ENCODE measurements around the gene OSBPL2. TPM values are rescaled to one million over a fixed set of nuclear protein-coding genes. Genes with fewer than 3 reads are reported as not detected.

OSBPL2 gene
- total RNA-seq, 1 experiment from 2014 or later, result 49.5 TPM

DNA sequence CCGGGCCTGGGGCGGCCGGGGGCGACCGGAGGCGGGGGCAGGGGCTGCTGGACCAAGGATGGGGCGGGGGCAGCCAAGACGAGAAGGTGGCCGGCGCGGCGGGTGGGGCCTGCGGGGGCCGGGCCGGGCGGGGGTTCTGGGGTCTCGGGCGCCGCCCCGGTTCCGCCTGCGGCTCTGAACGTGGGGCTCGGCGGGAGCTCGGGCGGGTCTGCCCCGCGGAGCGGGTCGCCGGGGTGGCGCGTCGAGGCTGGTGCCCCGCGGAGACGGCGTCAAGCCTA, 64.7 kb downstream of the OSBPL2 start:
- CTCF ChIA-PET, result interaction anchor here (1.0 to 2.4 kb wide), 5 partner anchors 10 to 84 kb away, joined by 3 to 28 read pairs (median 4); partner anchors contain the start of genes LAMA5 and RPS21
- DNase-seq (ENCODE audit: low spot score) (no peak), ATAC-seq (no peak)
- Mint-ChIP-seq H3K27ac (no peak overlapping the region), H3K4me1 (peaks cover 18% of the 10 kb centered on the region), H3K4me3 (peak overlapping the region; percentile 77), H3K27me3 (ENCODE audit: low read depth) (no peaks in the 10 kb centered on the region), H3K36me3 (peaks cover 22% of the 10 kb centered on the region), H3K9me3 (no peaks in the 10 kb centered on the region)
- POLR2A ChIA-PET, result no interaction called here
- TF ChIP-seq NFATC4 (CRISPR knock-in tag; IDR thresholded peaks at IDR 0.05), result no peak
- TF ChIP-seq ATF1 (CRISPR knock-in tag; IDR thresholded peaks at IDR 0.05), result no peak

DNA sequence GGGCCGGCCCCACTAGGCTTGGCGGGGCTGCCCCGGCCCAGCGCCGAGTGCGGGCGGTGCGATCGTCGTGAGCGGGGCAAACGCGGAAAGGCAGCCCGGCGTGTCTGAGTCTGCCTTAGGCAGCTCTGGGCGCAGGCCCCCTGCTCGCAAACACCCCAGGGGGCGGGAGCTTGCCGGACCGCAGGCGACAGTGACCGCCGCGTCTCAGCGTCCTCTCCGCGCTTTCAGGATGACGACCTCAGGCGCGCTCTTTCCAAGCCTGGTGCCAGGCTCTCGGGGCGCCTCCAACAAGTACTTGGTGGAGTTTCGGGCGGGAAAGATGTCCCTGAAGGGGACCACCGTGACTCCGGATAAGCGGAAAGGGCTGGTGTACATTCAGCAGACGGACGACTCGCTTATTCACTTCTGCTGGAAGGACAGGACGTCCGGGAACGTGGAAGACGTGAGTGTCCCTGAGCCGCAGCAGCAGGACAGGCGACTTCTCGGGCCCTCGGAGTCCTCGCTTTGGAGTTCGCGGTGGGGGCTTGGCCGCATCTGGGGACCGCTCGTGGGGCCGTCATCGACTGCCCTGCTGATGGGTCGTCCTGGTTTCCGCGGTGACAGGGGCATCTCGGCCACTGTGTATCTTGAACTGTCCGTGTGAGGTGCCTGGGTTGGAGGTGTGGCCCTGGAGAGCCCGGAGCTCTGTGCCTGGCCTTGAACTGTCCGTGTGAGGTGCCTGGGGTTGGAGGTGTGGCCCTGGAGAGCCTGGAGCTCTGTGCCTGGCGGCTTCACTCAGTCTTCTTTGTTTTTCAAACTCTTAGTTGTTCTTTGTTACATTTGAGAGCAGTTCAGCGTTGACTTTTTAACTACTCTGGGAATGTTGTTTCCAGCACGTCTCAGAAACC, 65.3 kb downstream of the OSBPL2 start:
- Mint-ChIP-seq H3K27me3 (ENCODE audit: low read depth) (no peaks in the 10 kb centered on the region), H3K27ac (peak overlapping the region; percentile 93), H3K4me3 (peak overlapping the region; percentile 86), H3K36me3 (peaks cover 24% of the 10 kb centered on the region), H3K4me1 (peaks cover 18% of the 10 kb centered on the region), H3K9me3 (no peaks in the 10 kb centered on the region)
- ATAC-seq, result no peak
- TF ChIP-seq FOXK1 (CRISPR knock-in tag; IDR thresholded peaks at IDR 0.05), result no peak
- TF ChIP-seq, protein P1, sequence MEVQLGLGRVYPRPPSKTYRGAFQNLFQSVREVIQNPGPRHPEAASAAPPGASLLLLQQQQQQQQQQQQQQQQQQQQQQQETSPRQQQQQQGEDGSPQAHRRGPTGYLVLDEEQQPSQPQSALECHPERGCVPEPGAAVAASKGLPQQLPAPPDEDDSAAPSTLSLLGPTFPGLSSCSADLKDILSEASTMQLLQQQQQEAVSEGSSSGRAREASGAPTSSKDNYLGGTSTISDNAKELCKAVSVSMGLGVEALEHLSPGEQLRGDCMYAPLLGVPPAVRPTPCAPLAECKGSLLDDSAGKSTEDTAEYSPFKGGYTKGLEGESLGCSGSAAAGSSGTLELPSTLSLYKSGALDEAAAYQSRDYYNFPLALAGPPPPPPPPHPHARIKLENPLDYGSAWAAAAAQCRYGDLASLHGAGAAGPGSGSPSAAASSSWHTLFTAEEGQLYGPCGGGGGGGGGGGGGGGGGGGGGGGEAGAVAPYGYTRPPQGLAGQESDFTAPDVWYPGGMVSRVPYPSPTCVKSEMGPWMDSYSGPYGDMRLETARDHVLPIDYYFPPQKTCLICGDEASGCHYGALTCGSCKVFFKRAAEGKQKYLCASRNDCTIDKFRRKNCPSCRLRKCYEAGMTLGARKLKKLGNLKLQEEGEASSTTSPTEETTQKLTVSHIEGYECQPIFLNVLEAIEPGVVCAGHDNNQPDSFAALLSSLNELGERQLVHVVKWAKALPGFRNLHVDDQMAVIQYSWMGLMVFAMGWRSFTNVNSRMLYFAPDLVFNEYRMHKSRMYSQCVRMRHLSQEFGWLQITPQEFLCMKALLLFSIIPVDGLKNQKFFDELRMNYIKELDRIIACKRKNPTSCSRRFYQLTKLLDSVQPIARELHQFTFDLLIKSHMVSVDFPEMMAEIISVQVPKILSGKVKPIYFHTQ (CRISPR knock-in tag; IDR thresholded peaks at IDR 0.05), result no peak
- TF ChIP-seq, protein P2, sequence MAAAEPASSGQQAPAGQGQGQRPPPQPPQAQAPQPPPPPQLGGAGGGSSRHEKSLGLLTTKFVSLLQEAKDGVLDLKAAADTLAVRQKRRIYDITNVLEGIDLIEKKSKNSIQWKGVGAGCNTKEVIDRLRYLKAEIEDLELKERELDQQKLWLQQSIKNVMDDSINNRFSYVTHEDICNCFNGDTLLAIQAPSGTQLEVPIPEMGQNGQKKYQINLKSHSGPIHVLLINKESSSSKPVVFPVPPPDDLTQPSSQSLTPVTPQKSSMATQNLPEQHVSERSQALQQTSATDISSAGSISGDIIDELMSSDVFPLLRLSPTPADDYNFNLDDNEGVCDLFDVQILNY (CRISPR knock-in tag; IDR thresholded peaks at IDR 0.05), result no peak; the same call in 1 of the 2 replicates
- TF ChIP-seq SMAD3 (CRISPR knock-in tag; IDR thresholded peaks at IDR 0.05; ENCODE audit: borderline replicate concordance), result no peak
- no peak for TF ChIP-seq ATF1 (CRISPR knock-in tag; IDR thresholded peaks at IDR 0.05)
- TF ChIP-seq, protein P3, sequence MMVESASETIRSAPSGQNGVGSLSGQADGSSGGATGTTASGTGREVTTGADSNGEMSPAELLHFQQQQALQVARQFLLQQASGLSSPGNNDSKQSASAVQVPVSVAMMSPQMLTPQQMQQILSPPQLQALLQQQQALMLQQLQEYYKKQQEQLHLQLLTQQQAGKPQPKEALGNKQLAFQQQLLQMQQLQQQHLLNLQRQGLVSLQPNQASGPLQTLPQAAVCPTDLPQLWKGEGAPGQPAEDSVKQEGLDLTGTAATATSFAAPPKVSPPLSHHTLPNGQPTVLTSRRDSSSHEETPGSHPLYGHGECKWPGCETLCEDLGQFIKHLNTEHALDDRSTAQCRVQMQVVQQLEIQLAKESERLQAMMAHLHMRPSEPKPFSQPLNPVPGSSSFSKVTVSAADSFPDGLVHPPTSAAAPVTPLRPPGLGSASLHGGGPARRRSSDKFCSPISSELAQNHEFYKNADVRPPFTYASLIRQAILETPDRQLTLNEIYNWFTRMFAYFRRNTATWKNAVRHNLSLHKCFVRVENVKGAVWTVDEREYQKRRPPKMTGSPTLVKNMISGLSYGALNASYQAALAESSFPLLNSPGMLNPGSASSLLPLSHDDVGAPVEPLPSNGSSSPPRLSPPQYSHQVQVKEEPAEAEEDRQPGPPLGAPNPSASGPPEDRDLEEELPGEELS (CRISPR knock-in tag; IDR thresholded peaks at IDR 0.05), result no peak
- TF ChIP-seq JAZF1 (CRISPR knock-in tag; IDR thresholded peaks at IDR 0.05), result no peak
- TF ChIP-seq ELF4 (CRISPR knock-in tag; IDR thresholded peaks at IDR 0.05; ENCODE audit: low read depth), result no peak
- TF ChIP-seq NFATC4 (CRISPR knock-in tag; IDR thresholded peaks at IDR 0.05), result no peak
- TF ChIP-seq, protein P4, sequence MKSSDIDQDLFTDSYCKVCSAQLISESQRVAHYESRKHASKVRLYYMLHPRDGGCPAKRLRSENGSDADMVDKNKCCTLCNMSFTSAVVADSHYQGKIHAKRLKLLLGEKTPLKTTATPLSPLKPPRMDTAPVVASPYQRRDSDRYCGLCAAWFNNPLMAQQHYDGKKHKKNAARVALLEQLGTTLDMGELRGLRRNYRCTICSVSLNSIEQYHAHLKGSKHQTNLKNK (CRISPR knock-in tag; IDR thresholded peaks at IDR 0.05), result no peak
- no peak; the same call in 1 of the 2 replicates for TF ChIP-seq KAT7 (CRISPR knock-in tag; IDR thresholded peaks at IDR 0.05; ENCODE audit: borderline replicate concordance)
- no peak for TF ChIP-seq CREM (CRISPR knock-in tag; IDR thresholded peaks at IDR 0.05)
- TF ChIP-seq TCF7 (CRISPR knock-in tag; IDR thresholded peaks at IDR 0.05; ENCODE audit: low read depth), result no peak
- TF ChIP-seq, protein P5, sequence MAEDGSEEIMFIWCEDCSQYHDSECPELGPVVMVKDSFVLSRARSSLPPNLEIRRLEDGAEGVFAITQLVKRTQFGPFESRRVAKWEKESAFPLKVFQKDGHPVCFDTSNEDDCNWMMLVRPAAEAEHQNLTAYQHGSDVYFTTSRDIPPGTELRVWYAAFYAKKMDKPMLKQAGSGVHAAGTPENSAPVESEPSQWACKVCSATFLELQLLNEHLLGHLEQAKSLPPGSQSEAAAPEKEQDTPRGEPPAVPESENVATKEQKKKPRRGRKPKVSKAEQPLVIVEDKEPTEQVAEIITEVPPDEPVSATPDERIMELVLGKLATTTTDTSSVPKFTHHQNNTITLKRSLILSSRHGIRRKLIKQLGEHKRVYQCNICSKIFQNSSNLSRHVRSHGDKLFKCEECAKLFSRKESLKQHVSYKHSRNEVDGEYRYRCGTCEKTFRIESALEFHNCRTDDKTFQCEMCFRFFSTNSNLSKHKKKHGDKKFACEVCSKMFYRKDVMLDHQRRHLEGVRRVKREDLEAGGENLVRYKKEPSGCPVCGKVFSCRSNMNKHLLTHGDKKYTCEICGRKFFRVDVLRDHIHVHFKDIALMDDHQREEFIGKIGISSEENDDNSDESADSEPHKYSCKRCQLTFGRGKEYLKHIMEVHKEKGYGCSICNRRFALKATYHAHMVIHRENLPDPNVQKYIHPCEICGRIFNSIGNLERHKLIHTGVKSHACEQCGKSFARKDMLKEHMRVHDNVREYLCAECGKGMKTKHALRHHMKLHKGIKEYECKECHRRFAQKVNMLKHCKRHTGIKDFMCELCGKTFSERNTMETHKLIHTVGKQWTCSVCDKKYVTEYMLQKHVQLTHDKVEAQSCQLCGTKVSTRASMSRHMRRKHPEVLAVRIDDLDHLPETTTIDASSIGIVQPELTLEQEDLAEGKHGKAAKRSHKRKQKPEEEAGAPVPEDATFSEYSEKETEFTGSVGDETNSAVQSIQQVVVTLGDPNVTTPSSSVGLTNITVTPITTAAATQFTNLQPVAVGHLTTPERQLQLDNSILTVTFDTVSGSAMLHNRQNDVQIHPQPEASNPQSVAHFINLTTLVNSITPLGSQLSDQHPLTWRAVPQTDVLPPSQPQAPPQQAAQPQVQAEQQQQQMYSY (CRISPR knock-in tag; IDR thresholded peaks at IDR 0.05), result no peak
- TF ChIP-seq NR2C2 (CRISPR knock-in tag; IDR thresholded peaks at IDR 0.05), result no peak
- no peak for TF ChIP-seq NR3C1 (CRISPR knock-in tag; conservative IDR thresholded peaks at IDR 0.05; ENCODE audit: low read depth)
- no peak for TF ChIP-seq FOXJ3 (CRISPR knock-in tag; IDR thresholded peaks at IDR 0.05; ENCODE audit: borderline replicate concordance)
- TF ChIP-seq, protein P6, sequence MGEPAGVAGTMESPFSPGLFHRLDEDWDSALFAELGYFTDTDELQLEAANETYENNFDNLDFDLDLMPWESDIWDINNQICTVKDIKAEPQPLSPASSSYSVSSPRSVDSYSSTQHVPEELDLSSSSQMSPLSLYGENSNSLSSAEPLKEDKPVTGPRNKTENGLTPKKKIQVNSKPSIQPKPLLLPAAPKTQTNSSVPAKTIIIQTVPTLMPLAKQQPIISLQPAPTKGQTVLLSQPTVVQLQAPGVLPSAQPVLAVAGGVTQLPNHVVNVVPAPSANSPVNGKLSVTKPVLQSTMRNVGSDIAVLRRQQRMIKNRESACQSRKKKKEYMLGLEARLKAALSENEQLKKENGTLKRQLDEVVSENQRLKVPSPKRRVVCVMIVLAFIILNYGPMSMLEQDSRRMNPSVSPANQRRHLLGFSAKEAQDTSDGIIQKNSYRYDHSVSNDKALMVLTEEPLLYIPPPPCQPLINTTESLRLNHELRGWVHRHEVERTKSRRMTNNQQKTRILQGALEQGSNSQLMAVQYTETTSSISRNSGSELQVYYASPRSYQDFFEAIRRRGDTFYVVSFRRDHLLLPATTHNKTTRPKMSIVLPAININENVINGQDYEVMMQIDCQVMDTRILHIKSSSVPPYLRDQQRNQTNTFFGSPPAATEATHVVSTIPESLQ (CRISPR knock-in tag; IDR thresholded peaks at IDR 0.05), result no peak
- TF ChIP-seq, protein P7, sequence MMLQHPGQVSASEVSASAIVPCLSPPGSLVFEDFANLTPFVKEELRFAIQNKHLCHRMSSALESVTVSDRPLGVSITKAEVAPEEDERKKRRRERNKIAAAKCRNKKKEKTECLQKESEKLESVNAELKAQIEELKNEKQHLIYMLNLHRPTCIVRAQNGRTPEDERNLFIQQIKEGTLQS (CRISPR knock-in tag; conservative IDR thresholded peaks at IDR 0.05), result no peak
- TF ChIP-seq ZNF423 (CRISPR knock-in tag; IDR thresholded peaks at IDR 0.05), result no peak
- POLR2A ChIA-PET, result interaction anchor here (1.2 kb wide), 1 partner anchor 65 kb away, joined by 3 read pairs; no protein-coding TSS in a partner anchor
- CTCF ChIA-PET, result interaction anchor here (2.4 kb wide), 1 partner anchor 79 kb away, joined by 16 read pairs; no protein-coding TSS in a partner anchor
- DNase-seq (ENCODE audit: low spot score), result no peak

Measured in WTC11 (cell line).